Measurements from ENCODE around the gene MAP1LC3A.

Gene MAP1LC3A

DNA sequence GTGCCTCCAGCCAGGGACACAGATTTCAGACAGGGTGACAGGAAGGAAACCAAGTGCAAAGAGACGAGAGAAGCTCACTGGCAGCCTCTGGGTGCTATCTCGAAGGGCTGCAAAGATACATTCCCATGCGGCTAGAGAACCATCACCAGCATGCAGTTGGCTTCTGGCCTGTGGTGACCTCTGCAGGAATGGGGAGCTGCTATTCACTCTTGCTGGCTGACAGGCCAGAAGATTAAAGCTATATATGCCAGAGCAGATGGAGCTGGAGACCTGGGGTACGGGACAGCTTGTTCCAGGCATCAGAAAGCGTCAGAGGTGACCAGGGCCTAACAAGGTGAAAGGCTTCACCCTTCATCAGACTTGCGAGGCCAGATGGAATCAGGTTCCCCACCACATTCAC is 20.0 kb downstream of the MAP1LC3A start:
- no peaks in the 10 kb centered on the region; the same call in 1 of the 2 replicates for H3K36me3 ChIP-seq (ENCODE audit: insufficient read depth, low read length)
- H3K27ac ChIP-seq: no peak overlapping the region
- TF ChIP-seq FOXP2 (optimal IDR thresholded peaks at IDR 0.05; ENCODE audit: control extremely low read depth, extremely low read length, insufficient read depth): no peak
- TF ChIP-seq EZH2 (IDR thresholded peaks at IDR 0.05): no peak
- no peak for TF ChIP-seq POLR2AphosphoS5 (IDR thresholded peaks at IDR 0.05; ENCODE audit: borderline replicate concordance, low read depth, low read length)
- H3K4me3 ChIP-seq: no peak overlapping the region
- no peak overlapping the region for H3K9ac ChIP-seq (ENCODE audit: insufficient read length)
- H3K9me3 ChIP-seq (ENCODE audit: low read depth, low read length): no peaks in the 10 kb centered on the region
- no peak for DNase-seq (ENCODE audit: low read depth, low spot score)

GRCh38 chr20:34579191-34579978 is 20.9 kb downstream of the MAP1LC3A start:
- H3K36me3 ChIP-seq (ENCODE audit: insufficient read depth, low read length): no peaks in the 10 kb centered on the region; the same call in 1 of the 2 replicates
- H3K9me3 ChIP-seq (ENCODE audit: low read depth, low read length): no peaks in the 10 kb centered on the region
- DNase-seq (ENCODE audit: low read depth, low spot score): no peak
- H3K4me3 ChIP-seq: no peak overlapping the region
- no peak overlapping the region for H3K9ac ChIP-seq (ENCODE audit: insufficient read length)
- TF ChIP-seq POLR2AphosphoS5 (IDR thresholded peaks at IDR 0.05; ENCODE audit: borderline replicate concordance, low read depth, low read length) (no peak), EZH2 (IDR thresholded peaks at IDR 0.05) (no peak), FOXP2 (optimal IDR thresholded peaks at IDR 0.05; ENCODE audit: control extremely low read depth, extremely low read length, insufficient read depth) (no peak)
- no peak overlapping the region for H3K27ac ChIP-seq

DNA sequence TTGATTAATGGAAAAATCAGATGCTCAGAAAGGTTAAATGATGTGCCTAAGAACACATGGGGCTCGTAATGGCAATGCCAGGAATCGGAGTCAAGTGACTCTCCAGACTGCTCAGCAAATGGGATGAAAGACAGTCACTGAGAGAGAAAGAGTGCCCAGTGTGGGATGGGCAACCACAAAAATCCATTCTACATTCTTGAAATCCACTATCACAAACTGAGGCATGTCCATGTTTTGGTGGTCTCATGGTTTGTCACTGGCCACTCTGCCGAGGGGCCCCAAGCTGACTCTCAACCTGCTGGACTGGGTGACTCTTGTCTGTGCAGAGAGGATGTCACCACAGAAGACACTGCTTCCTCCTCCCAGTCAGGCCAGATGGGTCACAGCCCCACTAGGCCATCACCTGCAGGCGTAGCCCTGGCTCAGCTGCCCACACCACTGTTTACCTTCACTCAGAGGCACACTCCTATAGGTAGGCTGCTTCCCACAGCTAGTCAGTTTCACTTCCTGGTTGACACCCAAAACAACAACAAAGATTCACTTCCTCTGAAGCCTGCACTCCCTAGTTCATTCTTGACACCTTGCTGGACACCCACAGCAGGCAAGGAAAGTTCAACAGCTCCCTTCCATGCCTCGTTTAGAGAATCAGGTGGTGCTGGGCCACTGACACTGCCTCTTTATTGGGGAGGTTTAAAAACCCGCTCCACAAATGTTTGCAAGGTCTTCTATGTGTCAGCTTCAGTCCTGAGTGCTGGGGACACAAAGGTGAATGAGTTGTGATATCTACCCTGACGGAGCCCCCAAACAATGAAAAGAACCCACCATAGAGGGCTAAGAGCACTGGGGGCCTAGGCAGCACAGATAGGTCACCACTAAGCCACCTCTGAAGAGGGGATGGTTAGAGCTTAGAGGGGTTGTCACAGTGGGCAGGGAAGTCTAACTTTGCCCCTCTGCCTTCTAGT is 21.7 kb downstream of the MAP1LC3A start:
- Histone ChIP-seq H3K36me3 (ENCODE audit: insufficient read depth, low read length) (peaks cover 3% of the 10 kb centered on the region; the same call in 1 of the 2 replicates), H3K9ac (ENCODE audit: insufficient read length) (no peak overlapping the region), H3K9me3 (ENCODE audit: low read depth, low read length) (no peaks in the 10 kb centered on the region), H3K27ac (no peak overlapping the region), H3K4me3 (no peak overlapping the region)
- DNase-seq (ENCODE audit: low read depth, low spot score): no peak
- TF ChIP-seq EZH2 (IDR thresholded peaks at IDR 0.05) (no peak), POLR2AphosphoS5 (IDR thresholded peaks at IDR 0.05; ENCODE audit: borderline replicate concordance, low read depth, low read length) (no peak), FOXP2 (optimal IDR thresholded peaks at IDR 0.05; ENCODE audit: control extremely low read depth, extremely low read length, insufficient read depth) (no peak)

DNA sequence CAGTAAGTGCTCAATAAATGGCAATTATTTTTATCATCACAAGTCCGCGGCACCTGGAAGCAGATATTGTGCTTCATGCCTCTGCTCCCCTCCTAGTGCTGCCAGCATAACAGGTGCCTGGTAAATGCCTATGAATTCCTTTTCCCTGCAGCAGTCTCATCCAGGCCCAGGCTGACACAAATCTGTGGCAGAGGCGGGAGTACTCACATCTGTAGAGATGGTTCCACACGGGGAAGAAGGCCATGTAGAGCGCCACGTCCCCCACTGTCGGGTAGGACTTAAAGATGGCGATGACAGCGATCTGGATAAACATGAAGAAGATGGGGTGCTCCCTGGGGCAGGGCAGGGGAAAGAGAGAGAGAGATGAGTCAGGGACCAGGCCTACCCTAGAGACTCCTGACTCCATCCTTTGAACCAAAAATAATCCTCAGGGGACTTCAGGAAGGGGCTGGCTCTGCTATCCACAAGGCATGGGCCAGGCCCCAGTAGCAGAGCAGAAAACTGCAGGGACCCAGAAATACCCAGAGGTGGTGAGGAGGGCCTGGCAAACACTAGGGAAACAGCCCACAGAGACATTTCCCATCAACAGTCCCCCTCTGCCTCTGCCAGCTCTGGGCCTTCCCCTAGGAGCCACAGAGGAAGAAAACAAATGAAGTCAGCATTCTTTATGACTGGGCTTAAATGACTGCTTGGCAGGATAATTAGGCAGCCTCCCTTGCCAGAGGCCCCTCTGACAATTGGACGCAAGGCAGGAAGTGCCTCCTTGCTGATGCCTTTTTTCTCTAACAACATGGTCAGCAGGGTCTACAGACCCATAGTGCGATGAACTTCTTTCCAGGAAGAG is 23.0 kb downstream of the MAP1LC3A start:
- peak overlapping the region; percentile 79 for H3K27ac ChIP-seq
- TF ChIP-seq FOXP2 (optimal IDR thresholded peaks at IDR 0.05; ENCODE audit: control extremely low read depth, extremely low read length, insufficient read depth) (peak; percentile 79), POLR2AphosphoS5 (IDR thresholded peaks at IDR 0.05; ENCODE audit: borderline replicate concordance, low read depth, low read length) (no peak), EZH2 (IDR thresholded peaks at IDR 0.05) (no peak)
- peaks cover 6% of the 10 kb centered on the region for H3K36me3 ChIP-seq (ENCODE audit: insufficient read depth, low read length)
- DNase-seq (ENCODE audit: low read depth, low spot score): no peak
- peak overlapping the region; percentile 36; the same call in 1 of the 2 replicates for H3K4me3 ChIP-seq
- no peaks in the 10 kb centered on the region for H3K9me3 ChIP-seq (ENCODE audit: low read depth, low read length)
- H3K9ac ChIP-seq (ENCODE audit: insufficient read length): no peak overlapping the region

DNA sequence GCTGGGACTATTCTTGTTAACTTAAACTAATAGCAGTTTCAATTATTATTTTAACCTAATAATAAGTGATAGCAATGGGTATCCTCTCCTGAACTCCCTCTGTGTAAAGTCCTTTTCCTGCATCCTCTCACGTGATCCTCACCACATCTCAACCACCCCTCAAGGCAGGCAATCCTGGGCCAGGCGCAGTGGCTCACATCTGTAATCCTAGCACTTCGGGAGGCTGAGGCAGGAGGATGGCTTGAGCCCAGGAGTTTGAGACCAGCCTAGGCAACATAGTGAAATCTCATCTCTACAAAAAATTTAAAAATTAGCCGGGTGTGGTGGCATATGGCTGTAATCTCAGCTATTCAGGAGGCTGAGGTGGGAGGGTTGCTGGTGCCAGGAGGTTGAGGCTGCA is 23.7 kb downstream of the MAP1LC3A start:
- Histone ChIP-seq H3K9me3 (ENCODE audit: low read depth, low read length) (no peaks in the 10 kb centered on the region), H3K27ac (peak overlapping the region; percentile 79), H3K36me3 (ENCODE audit: insufficient read depth, low read length) (peaks cover 6% of the 10 kb centered on the region), H3K4me3 (no peak overlapping the region), H3K9ac (ENCODE audit: insufficient read length) (no peak overlapping the region)
- DNase-seq (ENCODE audit: low read depth, low spot score): no peak
- TF ChIP-seq EZH2 (IDR thresholded peaks at IDR 0.05) (no peak), FOXP2 (optimal IDR thresholded peaks at IDR 0.05; ENCODE audit: control extremely low read depth, extremely low read length, insufficient read depth) (no peak), POLR2AphosphoS5 (IDR thresholded peaks at IDR 0.05; ENCODE audit: borderline replicate concordance, low read depth, low read length) (no peak)

GRCh38 chr20:34582911-34583310 is 24.4 kb downstream of the MAP1LC3A start:
- peaks cover 6% of the 10 kb centered on the region for H3K36me3 ChIP-seq (ENCODE audit: insufficient read depth, low read length)
- TF ChIP-seq POLR2AphosphoS5 (IDR thresholded peaks at IDR 0.05; ENCODE audit: borderline replicate concordance, low read depth, low read length) (no peak), EZH2 (IDR thresholded peaks at IDR 0.05) (no peak), FOXP2 (optimal IDR thresholded peaks at IDR 0.05; ENCODE audit: control extremely low read depth, extremely low read length, insufficient read depth) (no peak)
- DNase-seq (ENCODE audit: low read depth, low spot score): no peak
- no peak overlapping the region for H3K4me3 ChIP-seq
- H3K27ac ChIP-seq: no peak overlapping the region
- H3K9ac ChIP-seq (ENCODE audit: insufficient read length): no peak overlapping the region
- H3K9me3 ChIP-seq (ENCODE audit: low read depth, low read length): no peaks in the 10 kb centered on the region

- no peak for DNase-seq (ENCODE audit: low read depth, low spot score)
- Histone ChIP-seq H3K36me3 (ENCODE audit: insufficient read depth, low read length) (peaks cover 6% of the 10 kb centered on the region), H3K4me3 (no peak overlapping the region), H3K9ac (ENCODE audit: insufficient read length) (no peak overlapping the region), H3K27ac (no peak overlapping the region), H3K9me3 (ENCODE audit: low read depth, low read length) (no peaks in the 10 kb centered on the region)
- TF ChIP-seq EZH2 (IDR thresholded peaks at IDR 0.05) (no peak), FOXP2 (optimal IDR thresholded peaks at IDR 0.05; ENCODE audit: control extremely low read depth, extremely low read length, insufficient read depth) (no peak), POLR2AphosphoS5 (IDR thresholded peaks at IDR 0.05; ENCODE audit: borderline replicate concordance, low read depth, low read length) (no peak)
Observed at GRCh38 chr20:34583544-34583943, 25.0 kb downstream of the MAP1LC3A start.
